ENCODE results near the gene CDC42.

GRCh38 chr1:22131875-22132486, 79.5 kb downstream of the CDC42 start:
- TF ChIP-seq POLR2AphosphoS5 (IDR thresholded peaks at IDR 0.05; ENCODE audit: low read depth, low read length) (no peak), POLR2A (IDR thresholded peaks at IDR 0.05; ENCODE audit: low read depth, low read length) (no peak)
